Fibroblast of mammary gland (primary cell): Measurements from ENCODE around the gene NOSIP.

Experiments used
- DNase-seq: peaks from one replicate; pipeline ENCODE4 v3.0.0-alpha.2; 2010; ENCODE audit warnings: low read depth
- H3K4me3 ChIP-seq: 2 replicates; pipeline ENCODE4 v1.5.1; 2011; ENCODE audit warnings: low read depth, mild to moderate bottlenecking, low read length, moderate library complexity; ENCODE audit not compliant: control insufficient read depth
- CTCF ChIP-seq: conservative IDR thresholded peaks from 2 replicates; pipeline ENCODE4 v1.5.1; 2011; ENCODE audit warnings: low read depth, low read length, inconsistent platforms; ENCODE audit not compliant: control insufficient read depth, insufficient read depth

Gene NOSIP

GRCh38 chr19:49591731-49592485, 11.6 kb upstream of the NOSIP start:
- DNase-seq: peak; percentile 37
- H3K4me3 ChIP-seq: peak overlapping the region; percentile 79
- no peak for TF ChIP-seq CTCF

- no peak for TF ChIP-seq CTCF
- H3K4me3 ChIP-seq: peak within 1 kb of the TSS; percentile 79
- peak; percentile 65 for DNase-seq
Observed at GRCh38 chr19:49590971-49591730, 10.8 kb upstream of the NOSIP start, which contains the start of gene PRR12. Gene PRR12, plus strand, starts transcription at chr19:49591182. Its CDS starts 473 bp downstream, at chr19:49591655.

GRCh38 chr19:49590071-49590970, 10.0 kb upstream of the NOSIP start:
- H3K4me3 ChIP-seq: peak overlapping the region; percentile 67
- TF ChIP-seq CTCF: no peak
- peak; percentile 97 for DNase-seq

- DNase-seq: no peak
- H3K4me3 ChIP-seq: no peak overlapping the region
- TF ChIP-seq CTCF: no peak
Observed at GRCh38 chr19:49589502-49589905, 9.1 kb upstream of the NOSIP start.

- no peak for DNase-seq
- no peak overlapping the region for H3K4me3 ChIP-seq
- no peak for TF ChIP-seq CTCF
Observed at GRCh38 chr19:49588365-49589122, 8.2 kb upstream of the NOSIP start.

GRCh38 chr19:49587227-49587626, 6.9 kb upstream of the NOSIP start:
- no peak for DNase-seq
- no peak for TF ChIP-seq CTCF
- H3K4me3 ChIP-seq: no peak overlapping the region
